ENCODE results near the gene AOPEP.

The AOPEP gene

GRCh38 chr9:95133325-95133705 is 406.8 kb downstream of the AOPEP start:
- DNase-seq (ENCODE audit: insufficient read length, low spot score), result no peak
- TF ChIP-seq POU2F2 (IDR thresholded peaks at IDR 0.05; ENCODE audit: low read depth, low read length) (no peak), SPI1 (IDR thresholded peaks at IDR 0.05; ENCODE audit: low read depth, low read length) (no peak), POLR2A (IDR thresholded peaks at IDR 0.05; ENCODE audit: low read depth, low read length) (no peak), PAX5 (IDR thresholded peaks at IDR 0.05; ENCODE audit: insufficient read depth, low read length, severe bottlenecking) (no peak), POLR2AphosphoS5 (IDR thresholded peaks at IDR 0.05; ENCODE audit: low read depth, low read length) (no peak)
- FAIRE-seq, result peak; percentile 26

GRCh38 chr9:95134457-95134881 is 408.0 kb downstream of the AOPEP start:
- DNase-seq (ENCODE audit: insufficient read length, low spot score) (no peak), FAIRE-seq (no peak)
- no peak for TF ChIP-seq PAX5 (IDR thresholded peaks at IDR 0.05; ENCODE audit: insufficient read depth, low read length, severe bottlenecking)
- no peak for TF ChIP-seq TAF1 (IDR thresholded peaks at IDR 0.05; ENCODE audit: low read depth, low read length)
- no peak for TF ChIP-seq POLR2AphosphoS5 (IDR thresholded peaks at IDR 0.05; ENCODE audit: low read depth, low read length)
- TF ChIP-seq POLR2A (IDR thresholded peaks at IDR 0.05; ENCODE audit: low read depth, low read length), result no peak
- TF ChIP-seq SPI1 (IDR thresholded peaks at IDR 0.05; ENCODE audit: low read depth, low read length), result no peak
- TF ChIP-seq POU2F2 (IDR thresholded peaks at IDR 0.05; ENCODE audit: low read depth, low read length), result no peak

GRCh38 chr9:95135756-95136155 is 409.3 kb downstream of the AOPEP start:
- no peak for TF ChIP-seq SPI1 (IDR thresholded peaks at IDR 0.05; ENCODE audit: low read depth, low read length)
- DNase-seq (ENCODE audit: insufficient read length, low spot score), result no peak
- no peak for FAIRE-seq

All from GM12891 (cell line).